Parathyroid adenoma (tissue), 2 donors: ENCODE measurements around the gene DMPK.

Experiments used
- H2AFZ ChIP-seq: fragments of 300-600 bp; sonication (generic); one replicate; pipeline ENCODE4 v1.7.0; 2017; ENCODE audit warnings: antibody characterized with exemption, mild to moderate bottlenecking
- H3K27ac ChIP-seq: fragments of 300-600 bp; sonication (generic); one replicate; pipeline ENCODE4 v1.7.0; 2017
- H3K27me3 ChIP-seq: fragments of 300-600 bp; sonication (generic); one replicate; pipeline ENCODE4 v1.7.0; 2017; ENCODE audit warnings: low read length; ENCODE audit not compliant: control insufficient read depth, insufficient read depth
- H3K36me3 ChIP-seq: fragments of 300-600 bp; sonication (generic); one replicate; pipeline ENCODE4 v1.7.0; 2017; ENCODE audit warnings: low read length; ENCODE audit not compliant: control insufficient read depth, insufficient read depth
- H3K4me1 ChIP-seq: fragments of 300-600 bp; sonication (generic); one replicate; pipeline ENCODE4 v1.7.0; 2017; ENCODE audit warnings: control low read depth
- H3K4me2 ChIP-seq: fragments of 300-600 bp; sonication (generic); one replicate; pipeline ENCODE4 v1.7.0; 2017; ENCODE audit warnings: low read length
- H3K4me3 ChIP-seq: fragments of 300-600 bp; sonication (generic); one replicate; pipeline ENCODE4 v1.7.0; 2017; ENCODE audit warnings: low read depth, low read length
- H3K79me2 ChIP-seq: fragments of 300-600 bp; sonication (generic); one replicate; pipeline ENCODE4 v1.7.0; 2017; ENCODE audit warnings: control low read depth
- H3K9ac ChIP-seq: fragments of 300-600 bp; sonication (generic); one replicate; pipeline ENCODE4 v1.7.0; 2017; ENCODE audit warnings: mild to moderate bottlenecking
- H3K9me3 ChIP-seq: fragments of 300-600 bp; sonication (generic); one replicate; pipeline ENCODE4 v1.7.0; 2017; ENCODE audit warnings: low read length; ENCODE audit not compliant: control insufficient read depth
- CTCF ChIP-seq: fragments of 300-600 bp; sonication (generic); IDR thresholded peaks from one replicate; pipeline ENCODE4 v1.7.0; 2017; ENCODE audit warnings: antibody characterized with exemption, mild to moderate bottlenecking
- donor health status: primary hyperparathyroidism.

The DMPK gene

GRCh38 chr19:45777395-45777961 is 4.8 kb downstream of the DMPK start:
- Histone ChIP-seq H3K27me3 (no peaks in the 10 kb centered on the region), H3K9ac (no peak overlapping the region), H3K4me3 (no peak overlapping the region), H3K79me2 (peaks cover 2% of the 10 kb centered on the region), H3K27ac (no peak overlapping the region), H3K4me1 (peaks cover 10% of the 10 kb centered on the region), H3K4me2 (no peak overlapping the region), H3K9me3 (no peaks in the 10 kb centered on the region), H3K36me3 (no peaks in the 10 kb centered on the region), H2AFZ (no peak overlapping the region)
- no peak for TF ChIP-seq CTCF

GRCh38 chr19:45774765-45775164 is 7.5 kb downstream of the DMPK start:
- no peak for TF ChIP-seq CTCF
- Histone ChIP-seq H3K79me2 (no peaks in the 10 kb centered on the region), H3K4me1 (peaks cover 11% of the 10 kb centered on the region), H3K27ac (no peak overlapping the region), H3K27me3 (no peaks in the 10 kb centered on the region), H3K4me2 (no peak overlapping the region), H2AFZ (no peak overlapping the region), H3K4me3 (no peak overlapping the region), H3K9ac (no peak overlapping the region), H3K9me3 (no peaks in the 10 kb centered on the region), H3K36me3 (no peaks in the 10 kb centered on the region)

- no peaks in the 10 kb centered on the region for H3K9me3 ChIP-seq
- TF ChIP-seq CTCF = no peak
- H3K4me1 ChIP-seq = peaks cover 10% of the 10 kb centered on the region
- H2AFZ ChIP-seq = no peak overlapping the region
- no peak overlapping the region for H3K27ac ChIP-seq
- H3K9ac ChIP-seq = no peak overlapping the region
- H3K79me2 ChIP-seq = no peaks in the 10 kb centered on the region
- no peak overlapping the region for H3K4me3 ChIP-seq
- H3K27me3 ChIP-seq = no peaks in the 10 kb centered on the region
- no peak overlapping the region for H3K4me2 ChIP-seq
- no peaks in the 10 kb centered on the region for H3K36me3 ChIP-seq
These were observed 8.9 kb downstream of the DMPK start for GRCh38 chr19:45773384-45773783.

- H3K4me3 ChIP-seq = no peak overlapping the region
- TF ChIP-seq CTCF = no peak
- H3K4me1 ChIP-seq = peaks cover 10% of the 10 kb centered on the region
- H3K27ac ChIP-seq = no peak overlapping the region
- H3K36me3 ChIP-seq = no peaks in the 10 kb centered on the region
- no peaks in the 10 kb centered on the region for H3K27me3 ChIP-seq
- no peak overlapping the region for H3K4me2 ChIP-seq
- no peak overlapping the region for H3K9ac ChIP-seq
- no peak overlapping the region for H2AFZ ChIP-seq
- H3K79me2 ChIP-seq = no peaks in the 10 kb centered on the region
- H3K9me3 ChIP-seq = no peaks in the 10 kb centered on the region
These were observed 9.4 kb downstream of the DMPK start for GRCh38 chr19:45772912-45773311.

- Histone ChIP-seq H3K9me3 (no peaks in the 10 kb centered on the region), H3K79me2 (no peaks in the 10 kb centered on the region), H3K36me3 (no peaks in the 10 kb centered on the region), H3K4me3 (no peak overlapping the region), H2AFZ (no peak overlapping the region), H3K4me1 (peaks cover 10% of the 10 kb centered on the region), H3K9ac (no peak overlapping the region), H3K27ac (no peak overlapping the region), H3K27me3 (no peaks in the 10 kb centered on the region), H3K4me2 (no peak overlapping the region)
- no peak for TF ChIP-seq CTCF
These were observed 10.0 kb downstream of the DMPK start for GRCh38 chr19:45772130-45772840.
